ENCODE measurements around the gene STK38.
"Not testable (repeated sequence)": the region's sequence is repeated elsewhere in the genome, so short reads cannot be mapped to it uniquely, and the experiment has no call there.

The STK38 gene

DNA sequence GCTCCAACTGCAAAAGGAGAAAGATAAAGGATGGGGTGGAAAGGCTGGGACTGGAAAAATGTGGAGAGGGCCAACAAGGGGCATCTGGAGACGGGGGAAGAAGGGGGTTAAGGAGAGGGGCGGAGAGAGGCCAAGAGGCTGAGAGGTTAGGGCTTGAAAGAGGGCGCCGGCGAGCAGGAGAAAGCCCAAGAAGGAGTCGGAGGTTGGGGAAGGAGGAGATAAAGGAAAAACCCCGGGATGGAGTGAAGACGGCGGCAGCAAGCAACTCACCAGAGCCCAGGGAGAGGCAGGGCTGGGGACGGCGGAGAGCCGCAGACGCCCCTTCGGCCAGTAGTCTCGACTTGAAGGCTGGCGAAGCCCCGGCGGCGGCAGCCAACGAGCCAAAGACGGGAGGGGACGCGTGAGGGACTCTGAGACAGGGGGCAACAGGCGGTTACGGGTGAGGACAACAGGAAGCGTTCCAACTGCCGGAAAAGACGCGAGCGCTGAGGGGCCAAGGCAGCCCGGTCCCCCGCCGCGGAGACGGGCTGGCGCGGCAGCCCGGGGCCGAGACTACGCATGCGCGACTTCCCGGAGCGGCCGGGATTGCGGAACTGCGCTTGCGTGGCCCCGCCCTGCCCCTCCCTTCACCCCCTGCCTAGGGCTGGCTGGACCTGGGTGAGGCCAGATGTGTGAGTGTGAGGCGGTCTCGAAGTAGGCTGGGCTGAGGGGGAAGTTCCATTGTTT is at the start of gene STK38:
Gene STK38 (minus strand): TSS at position 560 of the 726 bp plus-strand sequence. CDS start 7,277 bp downstream, outside the sequence.
- Histone ChIP-seq H3K9me3 (ENCODE audit: control insufficient read depth, insufficient read depth, low read length) (no peaks in the 10 kb centered on the region), H3K27me3 (ENCODE audit: control insufficient read depth, insufficient read depth, low read length) (no peaks in the 10 kb centered on the region), H3K9ac (ENCODE audit: low read depth, low read length) (peak within 1 kb of the TSS; percentile 93), H3K4me1 (ENCODE audit: control insufficient read depth, insufficient read depth, low read length) (peaks cover 3% of the 10 kb centered on the region), H3K4me3 (ENCODE audit: low read depth, low read length) (peak within 1 kb of the TSS; percentile 95), H3K36me3 (ENCODE audit: control insufficient read depth, insufficient read depth, low read length) (no peaks in the 10 kb centered on the region)

DNA sequence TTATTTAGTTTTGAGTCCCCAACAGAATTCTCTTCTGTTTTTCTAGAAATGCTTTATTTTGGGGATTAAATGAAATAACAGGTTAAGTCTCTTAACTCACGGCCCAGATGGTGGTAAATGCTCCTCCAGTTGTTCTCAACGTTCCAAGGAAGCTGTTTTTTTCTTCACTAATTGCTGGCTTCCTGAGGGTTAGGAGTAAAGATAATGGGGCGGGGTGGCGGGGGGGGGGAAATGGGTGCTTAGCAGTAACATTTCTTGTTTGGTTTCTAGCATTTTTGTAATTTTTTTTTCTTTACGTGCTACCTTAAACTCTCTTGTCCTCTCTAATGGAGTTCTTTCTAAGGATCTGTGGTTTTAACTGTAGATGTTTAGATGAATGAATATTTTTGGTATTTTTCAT is 49.1 kb upstream of the STK38 start:
- H3K9ac ChIP-seq (ENCODE audit: low read depth, low read length): peak overlapping the region; percentile 61
- peak overlapping the region; percentile 98 for H3K4me3 ChIP-seq (ENCODE audit: low read depth, low read length)
- peaks cover 54% of the 10 kb centered on the region for H3K36me3 ChIP-seq (ENCODE audit: control insufficient read depth, insufficient read depth, low read length)
- H3K9me3 ChIP-seq (ENCODE audit: control insufficient read depth, insufficient read depth, low read length): no peaks in the 10 kb centered on the region
- H3K4me1 ChIP-seq (ENCODE audit: control insufficient read depth, insufficient read depth, low read length): peaks cover 5% of the 10 kb centered on the region
- H3K27me3 ChIP-seq (ENCODE audit: control insufficient read depth, insufficient read depth, low read length): no peaks in the 10 kb centered on the region

- Histone ChIP-seq H3K4me3 (ENCODE audit: low read depth, low read length) (peak overlapping the region; percentile 98), H3K4me1 (ENCODE audit: control insufficient read depth, insufficient read depth, low read length) (peaks cover 5% of the 10 kb centered on the region), H3K9me3 (ENCODE audit: control insufficient read depth, insufficient read depth, low read length) (no peaks in the 10 kb centered on the region), H3K36me3 (ENCODE audit: control insufficient read depth, insufficient read depth, low read length) (peaks cover 40% of the 10 kb centered on the region), H3K27me3 (ENCODE audit: control insufficient read depth, insufficient read depth, low read length) (no peaks in the 10 kb centered on the region), H3K9ac (ENCODE audit: low read depth, low read length) (peak overlapping the region; percentile 99)
Observed at GRCh38 chr6:36594816-36595643, 47.8 kb upstream of the STK38 start.

DNA sequence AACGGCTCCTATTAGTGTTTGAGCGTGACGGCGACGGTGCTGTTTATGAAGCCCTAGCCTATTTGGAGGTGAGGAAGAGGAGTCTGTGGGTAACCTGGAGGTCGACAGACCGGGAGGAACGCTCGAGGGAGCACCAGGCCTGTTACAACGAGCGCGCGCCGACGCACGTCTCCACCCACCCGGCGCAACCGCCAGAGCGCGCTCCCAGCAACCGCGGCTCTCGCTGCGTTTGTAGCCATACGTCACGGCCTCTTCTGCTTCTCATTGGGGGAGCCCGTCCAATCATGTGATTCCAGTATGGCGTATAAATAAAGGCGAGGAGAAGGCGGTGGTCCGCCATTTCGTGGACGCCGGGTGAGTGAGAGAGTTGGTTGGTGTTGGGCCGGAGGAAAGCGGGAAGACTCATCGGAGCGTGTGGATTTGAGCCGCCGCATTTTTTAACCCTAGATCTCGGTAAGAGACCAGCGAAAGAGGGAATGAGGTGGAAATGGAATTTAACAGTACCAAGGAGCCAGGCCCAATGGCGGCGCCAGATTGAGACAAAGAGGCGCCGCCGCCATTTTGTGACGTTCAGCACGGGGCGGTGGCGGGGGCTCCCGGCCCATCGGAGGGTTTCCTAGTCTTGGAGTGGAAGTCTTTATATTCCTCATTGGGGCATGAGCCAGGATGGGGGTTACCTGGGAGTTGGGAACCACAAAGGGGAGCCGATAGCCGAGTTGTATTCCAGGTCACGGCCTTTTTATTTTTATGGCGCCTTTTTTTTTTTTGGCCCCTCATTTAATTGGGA is 46.9 kb upstream of the STK38 start, which contains the start of gene SRSF3:
Gene SRSF3 (plus strand): TSS at position 334 of the 787 bp plus-strand sequence. CDS start 2,401 bp downstream, outside the sequence.
- H3K9me3 ChIP-seq (ENCODE audit: control insufficient read depth, insufficient read depth, low read length): no peaks in the 10 kb centered on the region
- no peaks in the 10 kb centered on the region for H3K27me3 ChIP-seq (ENCODE audit: control insufficient read depth, insufficient read depth, low read length)
- H3K4me1 ChIP-seq (ENCODE audit: control insufficient read depth, insufficient read depth, low read length): peaks cover 5% of the 10 kb centered on the region
- peak within 1 kb of the TSS; percentile 98 for H3K4me3 ChIP-seq (ENCODE audit: low read depth, low read length)
- peaks cover 32% of the 10 kb centered on the region for H3K36me3 ChIP-seq (ENCODE audit: control insufficient read depth, insufficient read depth, low read length)
- H3K9ac ChIP-seq (ENCODE audit: low read depth, low read length): peak within 1 kb of the TSS; percentile 99

DNA sequence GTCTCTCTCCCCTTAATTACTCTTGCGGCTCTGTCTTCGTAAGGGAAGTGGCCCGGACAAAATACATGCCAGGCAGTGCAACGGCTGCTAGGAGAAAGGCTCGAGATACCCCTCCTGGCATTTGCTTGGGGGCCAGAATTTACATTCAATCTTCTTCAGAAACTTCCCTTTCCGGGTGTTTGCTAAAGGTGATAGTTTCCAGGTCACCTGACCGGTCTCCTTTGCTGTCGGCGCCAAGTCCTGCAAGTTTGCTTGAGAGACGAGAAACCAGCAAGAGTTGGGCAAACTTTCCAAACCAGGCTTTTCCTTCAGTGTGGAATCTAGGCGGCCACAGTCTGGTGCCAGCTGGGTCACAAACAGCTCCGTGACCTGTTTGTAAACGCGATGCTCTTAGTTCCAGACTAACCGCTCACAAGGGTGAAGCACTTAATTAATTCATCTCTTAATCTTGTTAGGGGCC is 46.3 kb upstream of the STK38 start:
- Histone ChIP-seq H3K4me3 (ENCODE audit: low read depth, low read length) (peak overlapping the region; percentile 98), H3K27me3 (ENCODE audit: control insufficient read depth, insufficient read depth, low read length) (no peaks in the 10 kb centered on the region), H3K36me3 (ENCODE audit: control insufficient read depth, insufficient read depth, low read length) (peaks cover 26% of the 10 kb centered on the region), H3K4me1 (ENCODE audit: control insufficient read depth, insufficient read depth, low read length) (peaks cover 2% of the 10 kb centered on the region), H3K9me3 (ENCODE audit: control insufficient read depth, insufficient read depth, low read length) (no peaks in the 10 kb centered on the region), H3K9ac (ENCODE audit: low read depth, low read length) (peak overlapping the region; percentile 97)

DNA sequence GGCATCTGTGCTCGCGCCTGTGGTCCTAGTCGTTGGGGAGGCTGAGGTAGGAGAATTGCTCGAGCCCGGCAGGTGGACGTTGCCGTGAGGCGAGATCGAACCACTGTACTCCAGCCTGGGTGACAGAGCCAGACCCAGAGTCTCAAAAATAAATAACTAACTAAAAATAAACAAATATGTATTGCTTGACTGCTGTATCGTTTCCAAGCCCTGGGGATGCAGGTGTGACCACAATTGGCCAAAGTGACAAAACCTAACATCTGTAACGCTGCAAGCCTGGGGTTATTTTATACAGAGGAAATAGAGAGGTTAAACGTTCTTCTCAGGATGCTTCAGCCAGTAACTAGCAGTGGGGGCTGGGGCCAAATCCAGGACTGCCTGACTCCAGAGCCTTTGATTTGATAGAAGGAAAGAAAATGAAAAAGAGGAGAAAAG is 45.0 kb upstream of the STK38 start:
- peaks cover 2% of the 10 kb centered on the region for H3K4me1 ChIP-seq (ENCODE audit: control insufficient read depth, insufficient read depth, low read length)
- peaks cover 13% of the 10 kb centered on the region for H3K36me3 ChIP-seq (ENCODE audit: control insufficient read depth, insufficient read depth, low read length)
- H3K9me3 ChIP-seq (ENCODE audit: control insufficient read depth, insufficient read depth, low read length): no peaks in the 10 kb centered on the region
- H3K27me3 ChIP-seq (ENCODE audit: control insufficient read depth, insufficient read depth, low read length): no peaks in the 10 kb centered on the region
- H3K9ac ChIP-seq (ENCODE audit: low read depth, low read length): no peak overlapping the region
- no peak overlapping the region for H3K4me3 ChIP-seq (ENCODE audit: low read depth, low read length)

GRCh38 chr6:36590237-36590636 is 43.0 kb upstream of the STK38 start:
- Histone ChIP-seq H3K4me3 (ENCODE audit: low read depth, low read length) (no peak overlapping the region), H3K27me3 (ENCODE audit: control insufficient read depth, insufficient read depth, low read length) (no peaks in the 10 kb centered on the region), H3K36me3 (ENCODE audit: control insufficient read depth, insufficient read depth, low read length) (peaks cover 6% of the 10 kb centered on the region), H3K9ac (ENCODE audit: low read depth, low read length) (no peak overlapping the region), H3K4me1 (ENCODE audit: control insufficient read depth, insufficient read depth, low read length) (peaks cover 2% of the 10 kb centered on the region), H3K9me3 (ENCODE audit: control insufficient read depth, insufficient read depth, low read length) (no peaks in the 10 kb centered on the region)

DNA sequence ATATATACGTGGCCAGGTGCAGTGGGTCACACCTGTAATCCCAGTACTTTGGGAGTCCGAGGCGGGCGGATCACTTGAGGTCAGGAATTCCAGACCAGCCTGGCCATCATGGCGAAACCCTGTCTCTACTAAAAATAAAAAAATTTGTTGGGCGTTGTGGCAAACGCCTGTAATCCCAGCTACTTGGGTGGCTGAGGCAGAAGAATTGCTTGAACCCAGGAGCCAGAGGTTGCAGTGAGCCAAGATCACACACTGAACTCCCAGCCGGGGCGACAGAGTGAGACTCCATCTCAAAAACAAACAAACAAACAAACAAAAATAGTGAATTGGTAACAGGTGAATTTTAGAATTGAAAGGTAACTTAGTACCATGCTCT is 41.7 kb upstream of the STK38 start:
- not testable (repeated sequence) for H3K27me3 ChIP-seq (ENCODE audit: control insufficient read depth, insufficient read depth, low read length); H3K9me3 ChIP-seq (ENCODE audit: control insufficient read depth, insufficient read depth, low read length); H3K9ac ChIP-seq (ENCODE audit: low read depth, low read length); H3K36me3 ChIP-seq (ENCODE audit: control insufficient read depth, insufficient read depth, low read length); H3K4me1 ChIP-seq (ENCODE audit: control insufficient read depth, insufficient read depth, low read length); H3K4me3 ChIP-seq (ENCODE audit: low read depth, low read length)

- Histone ChIP-seq H3K4me1 (ENCODE audit: control insufficient read depth, insufficient read depth, low read length) (no peaks in the 10 kb centered on the region), H3K9me3 (ENCODE audit: control insufficient read depth, insufficient read depth, low read length) (no peaks in the 10 kb centered on the region), H3K36me3 (ENCODE audit: control insufficient read depth, insufficient read depth, low read length) (no peaks in the 10 kb centered on the region), H3K27me3 (ENCODE audit: control insufficient read depth, insufficient read depth, low read length) (no peaks in the 10 kb centered on the region), H3K4me3 (ENCODE audit: low read depth, low read length) (no peak overlapping the region), H3K9ac (ENCODE audit: low read depth, low read length) (no peak overlapping the region)
Observed at GRCh38 chr6:36586606-36587005, 39.3 kb upstream of the STK38 start.

DNA sequence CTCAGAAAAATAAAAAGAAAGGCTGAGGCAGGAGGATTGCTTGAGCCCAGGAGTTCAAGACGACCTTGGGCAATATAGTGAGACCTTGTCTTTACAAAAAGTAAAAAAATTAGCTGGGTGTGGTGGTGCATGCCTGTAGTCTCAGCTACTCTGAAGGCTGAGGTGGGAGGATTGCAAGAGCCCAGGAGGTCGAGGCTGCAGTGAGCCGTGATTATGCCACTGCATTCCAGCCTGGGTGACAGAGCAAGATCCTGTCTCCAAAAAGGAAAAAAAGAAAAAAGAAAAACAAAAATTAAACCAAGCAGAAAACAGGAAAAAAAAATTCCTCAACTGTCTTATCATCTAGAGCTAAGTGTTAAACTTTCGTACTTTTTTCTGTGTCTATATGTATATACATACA is 34.4 kb upstream of the STK38 start:
- no peaks in the 10 kb centered on the region for H3K36me3 ChIP-seq (ENCODE audit: control insufficient read depth, insufficient read depth, low read length)
- no peak overlapping the region for H3K9ac ChIP-seq (ENCODE audit: low read depth, low read length)
- no peaks in the 10 kb centered on the region for H3K9me3 ChIP-seq (ENCODE audit: control insufficient read depth, insufficient read depth, low read length)
- no peaks in the 10 kb centered on the region for H3K27me3 ChIP-seq (ENCODE audit: control insufficient read depth, insufficient read depth, low read length)
- H3K4me1 ChIP-seq (ENCODE audit: control insufficient read depth, insufficient read depth, low read length): no peaks in the 10 kb centered on the region
- no peak overlapping the region for H3K4me3 ChIP-seq (ENCODE audit: low read depth, low read length)

DNA sequence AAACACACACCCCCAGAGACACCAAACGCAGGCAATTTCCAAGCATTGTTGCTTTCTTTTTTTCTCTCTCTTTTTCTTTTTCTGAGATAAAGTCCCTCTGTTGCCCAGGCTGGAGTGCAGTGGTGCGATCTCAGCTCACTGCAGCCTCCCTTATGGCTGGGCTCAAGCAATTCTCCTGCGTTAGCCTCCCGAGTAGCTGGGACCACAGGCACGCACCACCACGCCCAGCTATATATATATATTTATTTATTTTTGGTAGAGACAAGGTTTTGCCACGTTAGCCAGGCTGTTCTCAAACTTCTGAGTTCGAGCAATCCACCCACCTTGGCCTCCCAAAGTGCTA is 32.9 kb upstream of the STK38 start:
- no peaks in the 10 kb centered on the region for H3K4me1 ChIP-seq (ENCODE audit: control insufficient read depth, insufficient read depth, low read length)
- no peaks in the 10 kb centered on the region for H3K27me3 ChIP-seq (ENCODE audit: control insufficient read depth, insufficient read depth, low read length)
- H3K4me3 ChIP-seq (ENCODE audit: low read depth, low read length): no peak overlapping the region
- no peak overlapping the region for H3K9ac ChIP-seq (ENCODE audit: low read depth, low read length)
- H3K36me3 ChIP-seq (ENCODE audit: control insufficient read depth, insufficient read depth, low read length): no peaks in the 10 kb centered on the region
- no peaks in the 10 kb centered on the region for H3K9me3 ChIP-seq (ENCODE audit: control insufficient read depth, insufficient read depth, low read length)

Measured in iPS-15b (cell line).